Neural cell (in vitro differentiated cells): ENCODE measurements around the gene ABCF2. TPM values are rescaled to one million over a fixed set of nuclear protein-coding genes. Genes with fewer than 3 reads are reported as not detected.

ENCODE experiments used
- H2AFZ ChIP-seq: fragments of 200-600, 300-800 bp; sonication (generic), shearing (Covaris generic); 2 replicates; pipeline ENCODE4 v1.6.0; 2014; ENCODE audit warnings: low read depth, mild to moderate bottlenecking, antibody characterized with exemption, low read length, moderate library complexity
- H3F3A ChIP-seq: fragments of 200-600 bp; shearing (Covaris generic); 2 replicates; pipeline ENCODE4 v1.6.1; 2016; ENCODE audit warnings: mild to moderate bottlenecking, moderate library complexity, mixed read lengths, antibody characterized with exemption, low read length; ENCODE audit not compliant: insufficient read depth, poor library complexity, severe bottlenecking
- H3K27ac ChIP-seq: fragments of 200-600, 300-800 bp; sonication (generic), shearing (Covaris generic); 2 replicates; pipeline ENCODE4 v1.5.1; 2014; ENCODE audit warnings: mild to moderate bottlenecking, low read length, moderate library complexity
- H3K27me3 ChIP-seq: fragments of 300-800, 200-600 bp; sonication (generic), shearing (Covaris generic); 2 replicates; pipeline ENCODE4 v1.6.0; 2014; ENCODE audit warnings: mild to moderate bottlenecking, low read depth, low read length, moderate library complexity; ENCODE audit not compliant: insufficient read depth
- H3K36me3 ChIP-seq: fragments of 300-800, 200-600 bp; sonication (generic), shearing (Covaris generic); 2 replicates; pipeline ENCODE4 v1.5.1; 2014; ENCODE audit warnings: mild to moderate bottlenecking, antibody characterized with exemption, low read length, moderate library complexity; ENCODE audit not compliant: insufficient read depth
- H3K4me2 ChIP-seq: fragments of 300-800, 200-600 bp; sonication (generic), shearing (Covaris generic); 2 replicates; pipeline ENCODE4 v1.6.0; 2014; ENCODE audit warnings: mild to moderate bottlenecking, low read length
- H3K4me3 ChIP-seq: fragments of 300-800, 200-600 bp; sonication (generic), shearing (Covaris generic); 2 replicates; pipeline ENCODE4 v1.5.1; 2014; ENCODE audit warnings: mild to moderate bottlenecking, low read length, moderate library complexity
- H3K79me2 ChIP-seq: fragments of 200-600 bp; shearing (Covaris generic); replicated peaks from 2 replicates; pipeline ENCODE4 v1.6.0; 2014; ENCODE audit warnings: mild to moderate bottlenecking, low read length, moderate library complexity; ENCODE audit not compliant: insufficient read depth
- H3K9ac ChIP-seq: fragments of 300-800, 200-600 bp; sonication (generic), shearing (Covaris generic); 2 replicates; pipeline ENCODE4 v1.6.1; 2016; ENCODE audit warnings: mild to moderate bottlenecking, low read length, mixed read lengths
- H3K9me2 ChIP-seq: fragments of 200-600 bp; shearing (Covaris generic); 2 replicates; pipeline ENCODE4 v1.6.1; 2016; ENCODE audit warnings: mild to moderate bottlenecking, low read length, mixed read lengths; ENCODE audit not compliant: insufficient read depth
- H3K9me3 ChIP-seq: fragments of 200-600, 300-800 bp; sonication (generic), shearing (Covaris generic); 2 replicates; pipeline ENCODE4 v1.6.1; 2016; ENCODE audit warnings: mild to moderate bottlenecking, mixed run types, low read length, moderate library complexity, mixed read lengths
- H4K20me1 ChIP-seq: fragments of 200-600 bp; shearing (Covaris generic); 2 replicates; pipeline ENCODE4 v1.6.1; 2016; ENCODE audit warnings: mild to moderate bottlenecking, mixed run types; ENCODE audit not compliant: insufficient read depth
- CTCF ChIP-seq: fragments of 450-650 bp; IDR thresholded peaks from 2 replicates; pipeline ENCODE4 v1.5.1; 2014; ENCODE audit warnings: antibody characterized with exemption, mild to moderate bottlenecking, moderate library complexity; ENCODE audit not compliant: poor library complexity, severe bottlenecking
- EP300 ChIP-seq: fragments of 450-650 bp; conservative IDR thresholded peaks from 2 replicates; pipeline ENCODE4 v1.6.1; 2014; ENCODE audit warnings: antibody characterized with exemption, mild to moderate bottlenecking, moderate library complexity; ENCODE audit not compliant: poor library complexity, severe bottlenecking
- EZH2 ChIP-seq: fragments of 200-600, 300-800 bp; shearing (Covaris generic), sonication (generic); IDR thresholded peaks from 2 replicates; pipeline ENCODE4 v1.6.1; 2014; ENCODE audit warnings: antibody characterized with exemption, low read length, borderline replicate concordance, mild to moderate bottlenecking; ENCODE audit not compliant: insufficient read depth, poor library complexity, severe bottlenecking
- MXI1 ChIP-seq: fragments of 450-650 bp; conservative IDR thresholded peaks from 2 replicates; pipeline ENCODE4 v1.6.1; 2014; ENCODE audit warnings: antibody characterized with exemption, mild to moderate bottlenecking; ENCODE audit not compliant: poor library complexity, severe bottlenecking
- POLR2AphosphoS5 ChIP-seq: IDR thresholded peaks from 2 replicates; pipeline ENCODE4 v1.6.1; 2012
- RAD21 ChIP-seq: fragments of 450-650 bp; conservative IDR thresholded peaks from 2 replicates; pipeline ENCODE4 v1.6.1; 2014; ENCODE audit warnings: antibody characterized with exemption, mild to moderate bottlenecking, moderate library complexity
- REST ChIP-seq: IDR thresholded peaks from 2 replicates; pipeline ENCODE4 v1.6.1; 2012; ENCODE audit warnings: borderline replicate concordance
- SMC3 ChIP-seq: fragments of 450-650 bp; conservative IDR thresholded peaks from 2 replicates; pipeline ENCODE4 v1.6.1; 2014; ENCODE audit warnings: antibody characterized with exemption, mild to moderate bottlenecking, moderate library complexity; ENCODE audit not compliant: poor library complexity
- TAF1 ChIP-seq: IDR thresholded peaks from 2 replicates; pipeline ENCODE4 v1.6.1; 2012; ENCODE audit warnings: low read depth
- polyA plus RNA-seq: library from polyadenylated mRNA; depleted of rRNA; stranded (reverse); fragments of >200 nt; gene quantifications from 2 replicates; pipeline ENCODE4 v1.2.3, GENCODE V29; 2014

ABCF2 gene
- polyA plus RNA-seq, 1 donor from 2014 or later: 32.7 TPM

- no peak overlapping the region for H3K4me2 ChIP-seq
- no peak overlapping the region for H2AFZ ChIP-seq
- no peak overlapping the region for H3K27ac ChIP-seq
- no peaks in the 10 kb centered on the region for H4K20me1 ChIP-seq
- TF ChIP-seq POLR2AphosphoS5: no peak
- TF ChIP-seq RAD21: peak; percentile 9
- H3K79me2 ChIP-seq: peaks cover 3% of the 10 kb centered on the region
- peaks cover 4% of the 10 kb centered on the region for H3F3A ChIP-seq
- H3K36me3 ChIP-seq: no peaks in the 10 kb centered on the region
- no peaks in the 10 kb centered on the region for H3K9me3 ChIP-seq
- H3K27me3 ChIP-seq: no peaks in the 10 kb centered on the region
- no peaks in the 10 kb centered on the region for H3K9me2 ChIP-seq
- H3K9ac ChIP-seq: peak overlapping the region; percentile 41
- H3K4me3 ChIP-seq: peak overlapping the region; percentile 53
Measured at GRCh38 chr7:151245360-151246101, 18.5 kb upstream of the ABCF2 start.

- H3K4me2 ChIP-seq: no peak overlapping the region
- no peaks in the 10 kb centered on the region for H4K20me1 ChIP-seq
- H3K4me3 ChIP-seq: peak overlapping the region; percentile 53
- no peaks in the 10 kb centered on the region for H3K9me3 ChIP-seq
- TF ChIP-seq EP300 (no peak), MXI1 (no peak), SMC3 (no peak), REST (no peak), POLR2AphosphoS5 (no peak), CTCF (no peak), EZH2 (no peak), RAD21 (no peak), TAF1 (no peak)
- H3K27ac ChIP-seq: no peak overlapping the region
- H3K9ac ChIP-seq: peak overlapping the region; percentile 41
- no peaks in the 10 kb centered on the region for H3K36me3 ChIP-seq
- peaks cover 4% of the 10 kb centered on the region for H3F3A ChIP-seq
- H3K9me2 ChIP-seq: no peaks in the 10 kb centered on the region
- peaks cover 3% of the 10 kb centered on the region for H3K79me2 ChIP-seq
- no peaks in the 10 kb centered on the region for H3K27me3 ChIP-seq
- no peak overlapping the region for H2AFZ ChIP-seq
Measured at GRCh38 chr7:151244841-151245346, 17.9 kb upstream of the ABCF2 start.
